Measurements from ENCODE around the gene PKNOX1. TPM values are rescaled to one million over a fixed set of nuclear protein-coding genes. Genes with fewer than 3 reads are reported as not detected.

PKNOX1 gene
- total RNA-seq, 1 donor from 2014 or later, result 11.2 TPM

DNA sequence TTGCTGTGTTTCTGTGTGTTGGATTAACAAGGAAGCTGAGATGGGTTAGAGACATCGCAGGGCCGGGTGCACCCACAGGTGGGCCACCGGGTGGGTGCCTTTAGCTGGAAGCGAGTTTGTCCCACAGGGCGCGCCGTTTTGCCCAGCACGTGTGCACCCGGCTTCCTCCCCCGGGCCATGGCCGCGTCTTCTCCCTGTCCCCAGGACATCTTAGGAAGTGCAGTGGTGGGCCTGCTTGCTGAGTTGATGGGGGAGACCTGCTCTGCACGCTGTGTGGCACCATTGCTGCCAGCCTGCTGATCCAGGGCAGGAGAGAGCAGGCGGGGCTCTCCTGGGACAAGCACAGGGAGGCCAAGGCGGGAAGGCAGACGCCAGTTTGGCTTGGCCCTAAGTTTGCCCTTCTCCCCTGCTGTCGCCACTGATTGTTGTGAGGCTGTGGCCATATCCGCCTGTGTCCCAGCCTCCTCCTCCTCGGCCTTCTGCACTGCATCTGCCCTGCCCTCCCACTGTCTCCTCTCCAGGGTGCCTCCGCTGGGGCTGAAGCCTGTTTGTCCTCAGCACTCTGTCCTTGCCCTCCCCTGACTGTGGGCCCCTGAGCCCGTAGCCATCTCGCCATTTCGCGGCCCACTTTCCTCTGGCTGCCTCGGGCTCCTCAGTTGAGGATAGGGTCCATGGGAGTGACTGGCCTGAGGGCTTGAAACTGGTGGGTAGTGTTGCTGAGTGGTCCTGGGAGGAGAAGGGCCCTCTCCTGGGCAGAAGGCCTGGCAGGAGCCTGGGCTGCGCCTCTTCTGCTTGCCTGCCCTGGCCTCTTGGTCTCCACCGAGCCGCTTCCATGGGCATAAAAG, 47.6 kb downstream of the PKNOX1 start:
- DNase-seq (ENCODE audit: low spot score in 2 of 2), result no peak
- Histone ChIP-seq H3K9me3 (no peaks in the 10 kb centered on the region), H3K36me3 (peaks cover 21 to 53% of the 10 kb centered on the region in 2 donors), H3K4me1 (no peaks in the 10 kb centered on the region), H3K27me3 (no peaks in the 10 kb centered on the region), H3K27ac (no peak overlapping the region), H3K4me3 (no peak overlapping the region)
- TF ChIP-seq, protein P1, sequence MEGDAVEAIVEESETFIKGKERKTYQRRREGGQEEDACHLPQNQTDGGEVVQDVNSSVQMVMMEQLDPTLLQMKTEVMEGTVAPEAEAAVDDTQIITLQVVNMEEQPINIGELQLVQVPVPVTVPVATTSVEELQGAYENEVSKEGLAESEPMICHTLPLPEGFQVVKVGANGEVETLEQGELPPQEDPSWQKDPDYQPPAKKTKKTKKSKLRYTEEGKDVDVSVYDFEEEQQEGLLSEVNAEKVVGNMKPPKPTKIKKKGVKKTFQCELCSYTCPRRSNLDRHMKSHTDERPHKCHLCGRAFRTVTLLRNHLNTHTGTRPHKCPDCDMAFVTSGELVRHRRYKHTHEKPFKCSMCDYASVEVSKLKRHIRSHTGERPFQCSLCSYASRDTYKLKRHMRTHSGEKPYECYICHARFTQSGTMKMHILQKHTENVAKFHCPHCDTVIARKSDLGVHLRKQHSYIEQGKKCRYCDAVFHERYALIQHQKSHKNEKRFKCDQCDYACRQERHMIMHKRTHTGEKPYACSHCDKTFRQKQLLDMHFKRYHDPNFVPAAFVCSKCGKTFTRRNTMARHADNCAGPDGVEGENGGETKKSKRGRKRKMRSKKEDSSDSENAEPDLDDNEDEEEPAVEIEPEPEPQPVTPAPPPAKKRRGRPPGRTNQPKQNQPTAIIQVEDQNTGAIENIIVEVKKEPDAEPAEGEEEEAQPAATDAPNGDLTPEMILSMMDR (IDR thresholded peaks at IDR 0.05), result no peak
- intact Hi-C loops (cut with DNase I), result no loop called here

DNA sequence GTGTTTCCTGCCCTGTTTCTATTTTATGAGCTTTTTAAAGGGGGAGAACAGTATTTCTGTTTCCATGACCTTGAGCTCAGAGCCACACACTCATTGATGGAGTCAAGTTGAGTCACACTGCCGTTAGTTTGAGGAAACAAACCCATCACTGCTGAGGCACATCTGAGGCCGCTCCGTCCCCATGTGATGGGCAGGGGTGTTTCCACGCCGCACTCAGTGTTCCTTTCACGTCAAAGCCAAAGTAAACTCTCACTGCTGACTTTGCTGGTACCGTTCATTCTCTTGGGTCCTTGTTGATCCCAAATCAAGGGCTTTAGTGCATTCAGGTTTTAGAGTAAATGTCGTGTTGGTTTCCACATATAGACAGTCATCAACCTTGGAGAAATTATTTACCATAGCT, 48.8 kb downstream of the PKNOX1 start:
- Histone ChIP-seq H3K36me3 (peaks cover 26 to 54% of the 10 kb centered on the region in 2 donors), H3K4me3 (no peak overlapping the region)
- intact Hi-C loops (cut with DNase I), result no loop called here

DNA sequence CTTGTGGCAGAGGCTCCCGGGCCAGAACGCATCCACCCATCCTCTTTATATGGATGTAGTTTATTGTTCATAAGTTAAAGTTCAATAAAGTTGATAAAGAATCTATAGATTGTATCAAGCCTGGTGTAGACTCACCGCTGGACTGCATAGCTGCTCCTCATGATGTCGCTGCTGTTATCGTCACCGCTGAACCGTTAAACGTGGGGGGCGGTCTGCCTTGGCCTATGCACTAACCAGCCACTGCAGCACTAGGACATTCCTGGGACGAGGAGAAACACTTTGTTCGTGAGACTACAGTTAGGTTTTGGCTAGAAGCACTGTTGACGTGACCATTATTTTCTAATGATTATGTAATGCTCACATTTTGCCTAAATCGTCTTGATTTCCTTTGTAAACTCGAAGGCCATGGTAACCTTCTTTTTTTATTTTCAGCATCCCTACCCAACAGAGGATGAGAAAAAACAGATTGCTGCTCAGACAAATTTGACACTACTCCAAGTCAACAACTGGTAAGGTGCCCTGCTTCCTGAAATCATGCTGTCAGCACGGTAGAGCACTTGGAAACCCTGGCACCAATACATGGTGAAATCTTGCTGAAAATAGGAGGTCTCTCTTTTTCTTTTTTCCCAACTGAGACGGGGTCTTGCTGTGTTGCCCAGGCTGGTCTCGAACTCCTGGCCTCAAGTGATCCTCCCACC, 50.2 kb downstream of the PKNOX1 start:
- intact Hi-C loops (cut with DNase I), result no loop called here
- no peaks in the 10 kb centered on the region for H3K4me1 ChIP-seq
- peaks cover 28 to 60% of the 10 kb centered on the region in 2 donors for H3K36me3 ChIP-seq
- no peak overlapping the region for H3K4me3 ChIP-seq
- no peaks in the 10 kb centered on the region for H3K9me3 ChIP-seq
- DNase-seq (ENCODE audit: low spot score in 2 of 2), result no peak
- TF ChIP-seq, protein P1 (IDR thresholded peaks at IDR 0.05), result no peak
- H3K27ac ChIP-seq, result no peak overlapping the region
- H3K27me3 ChIP-seq, result no peaks in the 10 kb centered on the region

More for the DNA sequence above, 48.8 kb downstream of the PKNOX1 start:
- Histone ChIP-seq H3K27me3 (no peaks in the 10 kb centered on the region), H3K9me3 (no peaks in the 10 kb centered on the region), H3K27ac (no peak overlapping the region), H3K4me1 (no peaks in the 10 kb centered on the region)
- TF ChIP-seq, protein P1 (IDR thresholded peaks at IDR 0.05), result no peak
- DNase-seq (ENCODE audit: low spot score in 2 of 2), result no peak

DNA sequence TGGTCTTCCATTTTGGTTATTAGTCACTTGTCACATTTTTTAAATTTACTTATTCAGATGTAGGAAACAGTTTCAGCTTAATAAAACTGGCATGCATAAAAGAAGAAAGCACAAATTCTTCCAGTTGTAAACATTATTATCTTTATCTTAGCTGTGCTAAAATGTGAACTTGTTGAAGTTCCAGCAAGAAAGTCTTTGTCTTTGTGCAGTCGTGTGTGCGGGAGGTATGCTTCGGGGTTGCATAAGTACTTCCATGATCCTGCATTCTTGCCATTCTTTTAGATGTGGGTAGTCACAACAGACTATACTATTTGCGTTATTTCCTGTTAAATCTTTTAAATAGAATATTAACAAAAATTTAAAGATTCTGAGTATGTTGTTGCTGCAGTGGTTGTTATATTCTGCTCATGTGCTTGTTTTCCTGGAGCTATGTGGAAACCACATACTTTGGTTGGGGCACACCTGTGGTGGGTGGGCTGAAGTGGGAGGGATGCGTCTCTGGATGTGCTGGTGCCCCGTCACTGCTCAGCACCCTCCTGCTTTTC, 51.3 kb downstream of the PKNOX1 start:
- TF ChIP-seq, protein P1 (IDR thresholded peaks at IDR 0.05), result no peak
- no peaks in the 10 kb centered on the region for H3K9me3 ChIP-seq
- intact Hi-C loops (cut with DNase I), result no loop called here
- H3K27ac ChIP-seq, result no peak overlapping the region
- H3K27me3 ChIP-seq, result no peaks in the 10 kb centered on the region
- no peak overlapping the region for H3K4me3 ChIP-seq
- peaks cover 33 to 63% of the 10 kb centered on the region in 2 donors for H3K36me3 ChIP-seq
- H3K4me1 ChIP-seq, result no peaks in the 10 kb centered on the region
- no peak for DNase-seq (ENCODE audit: low spot score in 2 of 2)

DNA sequence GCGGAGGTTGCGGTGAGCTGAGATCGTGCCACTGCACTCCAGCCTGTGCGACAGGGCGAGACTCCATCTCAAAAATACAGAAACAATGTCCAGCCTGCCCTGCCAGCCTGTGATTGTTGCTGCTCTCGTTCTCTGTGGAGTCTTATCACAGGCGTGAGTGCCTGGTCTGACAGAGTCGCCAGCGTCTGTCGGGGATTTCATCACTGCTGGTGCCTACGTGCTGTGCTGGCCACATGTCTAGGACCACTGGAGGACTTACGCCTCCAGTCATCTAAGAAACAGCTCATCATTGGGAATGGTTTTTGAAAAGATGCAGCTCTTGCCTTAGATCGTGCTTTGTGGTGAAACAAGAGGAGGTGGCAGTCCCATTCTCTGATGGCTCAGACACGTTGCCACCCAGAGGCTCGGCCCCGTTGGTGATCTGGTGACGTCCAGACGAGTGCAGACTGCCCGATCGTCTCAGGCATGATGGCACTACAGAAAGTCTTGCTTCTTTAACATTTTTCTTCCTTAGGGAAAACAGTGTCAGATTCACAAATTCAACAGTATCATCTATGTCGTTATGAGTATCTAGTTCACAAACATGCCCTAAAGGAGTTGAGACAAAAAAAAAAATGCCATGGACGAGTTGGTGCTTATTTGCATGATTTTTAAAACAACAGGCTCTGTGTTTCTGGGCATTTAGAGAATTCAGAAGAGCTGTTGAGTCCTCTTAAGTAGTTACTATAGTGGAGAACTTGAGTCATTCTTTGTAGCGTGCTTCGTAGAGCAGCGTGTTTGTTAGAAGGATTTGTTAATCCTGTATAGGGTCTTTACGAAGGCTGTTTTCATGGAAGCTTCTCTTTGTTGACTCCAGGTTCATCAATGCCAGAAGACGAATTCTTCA, 53.7 kb downstream of the PKNOX1 start:
- no peak for DNase-seq (ENCODE audit: low spot score in 2 of 2)
- TF ChIP-seq, protein P1 (IDR thresholded peaks at IDR 0.05), result no peak
- H3K4me3 ChIP-seq, result no peak overlapping the region
- H3K36me3 ChIP-seq, result peaks cover 28 to 67% of the 10 kb centered on the region in 2 donors
- no peaks in the 10 kb centered on the region for H3K4me1 ChIP-seq
- no peak overlapping the region for H3K27ac ChIP-seq
- intact Hi-C loops (cut with DNase I), result no loop called here
- H3K9me3 ChIP-seq, result no peaks in the 10 kb centered on the region
- no peaks in the 10 kb centered on the region for H3K27me3 ChIP-seq

All from ascending aorta (tissue), 2 donors.